Astrocyte (in vitro differentiated cells and primary cell): ENCODE measurements around the gene EPHB2.

Experiments
- EZH2 ChIP-seq: IDR thresholded peaks from 2 replicates; pipeline ENCODE4 v1.6.1; 2012; ENCODE audit warnings: mild to moderate bottlenecking, low read length, inconsistent platforms; ENCODE audit not compliant: insufficient read depth
- TF ChIP-seq, protein P1 (sequence below): IDR thresholded peaks from 2 replicates; pipeline ENCODE4 v1.5.1; 2011; ENCODE audit warnings: low read depth, mild to moderate bottlenecking, inconsistent platforms, low read length, moderate library complexity; ENCODE audit not compliant: insufficient read depth

DNA sequence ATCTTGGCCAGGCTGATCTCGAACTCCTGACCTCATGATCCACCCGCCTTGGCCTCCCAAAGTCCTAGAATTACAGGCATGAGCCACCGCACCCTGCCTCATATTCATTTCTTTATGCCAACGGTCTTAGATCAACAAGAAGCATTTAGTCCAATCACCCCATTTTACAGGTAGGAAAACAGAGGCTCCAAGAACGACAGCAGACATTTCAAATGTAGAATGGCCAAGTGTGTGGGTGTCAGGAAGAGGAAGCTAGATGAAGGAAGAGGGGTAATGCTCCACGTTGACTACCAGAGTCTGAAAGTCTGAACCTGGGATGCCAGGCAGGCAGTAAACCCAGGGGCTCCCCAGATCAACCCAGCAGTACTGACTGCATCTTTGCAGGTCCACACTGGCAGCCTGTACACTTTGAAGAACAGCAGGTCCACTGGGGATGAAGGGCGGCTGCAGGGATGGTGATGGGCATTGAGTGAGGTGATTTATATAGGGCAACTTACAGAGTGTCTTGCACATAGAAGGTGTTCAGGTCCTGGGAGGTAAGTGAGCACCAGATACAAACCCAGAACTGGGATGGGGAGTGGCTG is 120.2 kb downstream of the EPHB2 start:
- TF ChIP-seq EZH2: no peak
- TF ChIP-seq, protein P1, sequence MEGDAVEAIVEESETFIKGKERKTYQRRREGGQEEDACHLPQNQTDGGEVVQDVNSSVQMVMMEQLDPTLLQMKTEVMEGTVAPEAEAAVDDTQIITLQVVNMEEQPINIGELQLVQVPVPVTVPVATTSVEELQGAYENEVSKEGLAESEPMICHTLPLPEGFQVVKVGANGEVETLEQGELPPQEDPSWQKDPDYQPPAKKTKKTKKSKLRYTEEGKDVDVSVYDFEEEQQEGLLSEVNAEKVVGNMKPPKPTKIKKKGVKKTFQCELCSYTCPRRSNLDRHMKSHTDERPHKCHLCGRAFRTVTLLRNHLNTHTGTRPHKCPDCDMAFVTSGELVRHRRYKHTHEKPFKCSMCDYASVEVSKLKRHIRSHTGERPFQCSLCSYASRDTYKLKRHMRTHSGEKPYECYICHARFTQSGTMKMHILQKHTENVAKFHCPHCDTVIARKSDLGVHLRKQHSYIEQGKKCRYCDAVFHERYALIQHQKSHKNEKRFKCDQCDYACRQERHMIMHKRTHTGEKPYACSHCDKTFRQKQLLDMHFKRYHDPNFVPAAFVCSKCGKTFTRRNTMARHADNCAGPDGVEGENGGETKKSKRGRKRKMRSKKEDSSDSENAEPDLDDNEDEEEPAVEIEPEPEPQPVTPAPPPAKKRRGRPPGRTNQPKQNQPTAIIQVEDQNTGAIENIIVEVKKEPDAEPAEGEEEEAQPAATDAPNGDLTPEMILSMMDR: no peak
